Stimulated activated CD4-positive, alpha-beta T cell treated with anti-CD3 and anti-CD28 coated beads, Interleukin-15, amount 100 ng/mL, for 1 hour (primary cell): ENCODE results near the gene PLK2.

ENCODE experiments used
- DNase-seq, 2 donors: peaks; one replicate each; pipeline ENCODE4 v3.0.0-alpha.2; 2020; ENCODE audit warnings: low read depth in 1 of 2, low spot score in 1 of 2

The PLK2 gene

GRCh38 chr5:58450811-58451629 lies 8.9 kb downstream of the PLK2 start:
- no peak for DNase-seq

GRCh38 chr5:58450018-58450417 lies 9.9 kb downstream of the PLK2 start:
- no peak for DNase-seq

GRCh38 chr5:58447226-58447625 lies 12.7 kb downstream of the PLK2 start:
- DNase-seq: no peak

- no peak for DNase-seq
These were observed 13.9 kb downstream of the PLK2 start for GRCh38 chr5:58446024-58446423.

- DNase-seq: no peak
These were observed 15.1 kb downstream of the PLK2 start for GRCh38 chr5:58444805-58445204.

- no peak for DNase-seq
These were observed 18.9 kb downstream of the PLK2 start for GRCh38 chr5:58440901-58441460.

- DNase-seq: no peak
These were observed 20.7 kb downstream of the PLK2 start for GRCh38 chr5:58439094-58439644.

GRCh38 chr5:58437661-58438060 lies 22.2 kb downstream of the PLK2 start:
- DNase-seq: no peak

GRCh38 chr5:58431832-58432231 lies 28.1 kb downstream of the PLK2 start:
- no peak for DNase-seq

GRCh38 chr5:58412932-58413331 lies 47.0 kb downstream of the PLK2 start:
- DNase-seq: no peak

GRCh38 chr5:58412081-58412480 lies 47.8 kb downstream of the PLK2 start:
- no peak for DNase-seq

GRCh38 chr5:58411372-58411771 lies 48.5 kb downstream of the PLK2 start:
- no peak for DNase-seq

- no peak for DNase-seq
These were observed 49.4 kb downstream of the PLK2 start for GRCh38 chr5:58410441-58410840.

- DNase-seq: no peak
These were observed 52.7 kb downstream of the PLK2 start for GRCh38 chr5:58407042-58407719.

GRCh38 chr5:58406394-58406793 lies 53.5 kb downstream of the PLK2 start:
- DNase-seq: no peak

GRCh38 chr5:58405175-58405574 lies 54.7 kb downstream of the PLK2 start:
- DNase-seq: no peak

- no peak for DNase-seq
These were observed 55.2 kb downstream of the PLK2 start for GRCh38 chr5:58404734-58405133.
